ENCODE results near the gene SLC4A2.
"Not testable (repeated sequence)": the region's sequence is repeated elsewhere in the genome, so short reads cannot be mapped to it uniquely, and the experiment has no call there.

Gene SLC4A2

DNA sequence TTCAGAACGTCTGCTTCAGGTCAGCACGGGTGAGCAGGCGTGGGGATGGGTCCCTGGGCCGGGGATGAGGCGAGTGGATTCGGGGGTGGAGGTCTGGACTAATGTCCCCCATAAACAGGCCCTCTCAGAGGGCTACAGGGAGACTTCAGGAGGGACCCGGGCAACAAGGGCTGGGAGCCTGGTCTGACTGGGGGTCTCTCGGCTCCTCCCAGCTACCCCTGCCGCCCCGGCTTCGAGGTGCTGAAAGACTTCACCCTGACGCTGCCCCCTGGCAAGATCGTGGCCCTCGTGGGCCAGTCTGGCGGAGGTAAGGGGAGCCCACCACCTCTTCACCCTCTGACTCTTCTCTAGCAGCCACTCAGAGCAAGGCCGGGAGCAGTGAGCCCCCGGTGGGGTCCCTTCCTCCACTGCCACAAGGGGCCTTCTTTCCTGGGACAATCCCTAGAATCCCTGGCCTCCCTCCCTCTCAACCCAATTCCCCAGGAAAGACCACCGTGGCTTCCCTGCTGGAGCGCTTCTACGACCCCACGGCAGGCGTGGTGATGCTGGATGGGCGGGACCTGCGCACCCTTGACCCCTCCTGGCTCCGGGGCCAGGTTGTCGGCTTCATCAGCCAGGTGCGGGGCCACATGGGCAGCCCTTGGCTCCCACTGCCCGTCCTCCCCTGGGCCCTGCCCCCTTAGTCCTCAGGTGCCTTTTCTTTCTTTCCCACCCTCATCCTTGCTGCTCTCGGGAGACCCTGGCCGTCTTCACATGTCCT lies 18.6 kb upstream of the SLC4A2 start:
- TF ChIP-seq, protein P1, sequence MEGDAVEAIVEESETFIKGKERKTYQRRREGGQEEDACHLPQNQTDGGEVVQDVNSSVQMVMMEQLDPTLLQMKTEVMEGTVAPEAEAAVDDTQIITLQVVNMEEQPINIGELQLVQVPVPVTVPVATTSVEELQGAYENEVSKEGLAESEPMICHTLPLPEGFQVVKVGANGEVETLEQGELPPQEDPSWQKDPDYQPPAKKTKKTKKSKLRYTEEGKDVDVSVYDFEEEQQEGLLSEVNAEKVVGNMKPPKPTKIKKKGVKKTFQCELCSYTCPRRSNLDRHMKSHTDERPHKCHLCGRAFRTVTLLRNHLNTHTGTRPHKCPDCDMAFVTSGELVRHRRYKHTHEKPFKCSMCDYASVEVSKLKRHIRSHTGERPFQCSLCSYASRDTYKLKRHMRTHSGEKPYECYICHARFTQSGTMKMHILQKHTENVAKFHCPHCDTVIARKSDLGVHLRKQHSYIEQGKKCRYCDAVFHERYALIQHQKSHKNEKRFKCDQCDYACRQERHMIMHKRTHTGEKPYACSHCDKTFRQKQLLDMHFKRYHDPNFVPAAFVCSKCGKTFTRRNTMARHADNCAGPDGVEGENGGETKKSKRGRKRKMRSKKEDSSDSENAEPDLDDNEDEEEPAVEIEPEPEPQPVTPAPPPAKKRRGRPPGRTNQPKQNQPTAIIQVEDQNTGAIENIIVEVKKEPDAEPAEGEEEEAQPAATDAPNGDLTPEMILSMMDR (IDR thresholded peaks at IDR 0.05; ENCODE audit: low read depth, low read length): no peak
- H3K4me3 ChIP-seq (ENCODE audit: low read depth, low read length): no peak overlapping the region

DNA sequence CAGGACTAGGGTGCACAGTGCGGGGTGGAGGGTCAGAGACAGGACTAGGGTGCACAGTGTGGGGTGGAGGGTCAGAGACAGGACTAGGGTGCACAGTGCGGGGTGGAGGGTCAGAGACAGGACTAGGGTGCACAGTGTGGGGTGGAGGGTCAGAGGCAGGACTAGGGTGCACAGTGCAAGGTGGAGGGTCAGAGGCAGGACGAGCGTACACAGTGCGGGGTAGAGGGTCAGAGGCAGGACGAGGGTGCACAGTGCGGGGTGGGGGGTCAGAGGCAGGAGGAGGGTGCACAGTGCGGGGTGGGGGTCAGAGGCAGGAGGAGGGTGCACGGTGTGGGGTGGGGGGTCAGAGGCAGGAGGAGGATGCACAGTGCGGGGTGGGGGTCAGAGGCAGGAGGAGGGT lies 15.9 kb upstream of the SLC4A2 start:
- not testable (repeated sequence) for H3K4me3 ChIP-seq (ENCODE audit: low read depth, low read length)

GRCh38 chr7:151043959-151044358 lies 15.4 kb upstream of the SLC4A2 start:
- TF ChIP-seq, protein P1 (IDR thresholded peaks at IDR 0.05; ENCODE audit: low read depth, low read length): no peak
- H3K4me3 ChIP-seq (ENCODE audit: low read depth, low read length): no peak overlapping the region

DNA sequence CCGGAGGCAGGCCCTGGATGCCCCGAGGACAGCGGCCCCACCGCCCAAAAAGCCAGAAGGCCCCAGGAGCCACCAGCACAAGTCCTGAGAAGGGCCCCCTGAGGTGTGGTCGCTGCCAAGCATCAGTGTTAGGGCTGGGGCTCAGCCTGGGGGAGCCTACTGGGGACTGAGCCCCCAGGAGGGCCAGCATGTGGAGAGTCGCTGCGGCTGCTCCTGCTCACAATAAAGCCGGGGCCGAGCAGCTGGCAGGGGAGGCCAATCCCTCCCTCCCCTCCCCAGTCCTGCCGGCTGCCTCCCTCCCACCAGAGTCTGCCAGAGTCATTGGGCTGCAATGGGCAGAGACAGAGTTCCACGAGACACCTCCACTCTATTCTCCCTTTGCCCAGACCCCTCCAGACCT lies 14.1 kb upstream of the SLC4A2 start:
- H3K4me3 ChIP-seq (ENCODE audit: low read depth, low read length): no peak overlapping the region
- TF ChIP-seq, protein P1 (IDR thresholded peaks at IDR 0.05; ENCODE audit: low read depth, low read length): no peak

DNA sequence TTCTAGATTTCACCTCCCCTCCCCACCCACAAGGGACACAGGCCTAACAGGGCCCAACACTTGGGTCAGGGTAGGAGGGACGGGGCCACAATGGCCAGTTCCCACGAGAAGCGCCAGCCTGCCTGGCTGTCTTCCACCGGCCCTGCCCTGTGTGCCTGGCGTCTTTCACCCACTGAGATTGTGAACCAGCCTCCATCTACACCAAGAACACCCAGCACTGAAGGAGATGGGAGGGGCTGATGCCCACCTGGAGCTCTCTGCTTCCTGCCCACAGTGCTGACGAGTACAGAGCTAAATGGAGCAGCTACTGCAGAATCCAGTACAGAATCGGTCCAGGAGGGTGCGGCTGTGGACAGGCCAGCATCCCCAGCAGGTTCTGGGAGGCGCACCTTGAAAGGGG lies 13.4 kb upstream of the SLC4A2 start:
- H3K4me3 ChIP-seq (ENCODE audit: low read depth, low read length): no peak overlapping the region
- TF ChIP-seq, protein P1 (IDR thresholded peaks at IDR 0.05; ENCODE audit: low read depth, low read length): no peak

DNA sequence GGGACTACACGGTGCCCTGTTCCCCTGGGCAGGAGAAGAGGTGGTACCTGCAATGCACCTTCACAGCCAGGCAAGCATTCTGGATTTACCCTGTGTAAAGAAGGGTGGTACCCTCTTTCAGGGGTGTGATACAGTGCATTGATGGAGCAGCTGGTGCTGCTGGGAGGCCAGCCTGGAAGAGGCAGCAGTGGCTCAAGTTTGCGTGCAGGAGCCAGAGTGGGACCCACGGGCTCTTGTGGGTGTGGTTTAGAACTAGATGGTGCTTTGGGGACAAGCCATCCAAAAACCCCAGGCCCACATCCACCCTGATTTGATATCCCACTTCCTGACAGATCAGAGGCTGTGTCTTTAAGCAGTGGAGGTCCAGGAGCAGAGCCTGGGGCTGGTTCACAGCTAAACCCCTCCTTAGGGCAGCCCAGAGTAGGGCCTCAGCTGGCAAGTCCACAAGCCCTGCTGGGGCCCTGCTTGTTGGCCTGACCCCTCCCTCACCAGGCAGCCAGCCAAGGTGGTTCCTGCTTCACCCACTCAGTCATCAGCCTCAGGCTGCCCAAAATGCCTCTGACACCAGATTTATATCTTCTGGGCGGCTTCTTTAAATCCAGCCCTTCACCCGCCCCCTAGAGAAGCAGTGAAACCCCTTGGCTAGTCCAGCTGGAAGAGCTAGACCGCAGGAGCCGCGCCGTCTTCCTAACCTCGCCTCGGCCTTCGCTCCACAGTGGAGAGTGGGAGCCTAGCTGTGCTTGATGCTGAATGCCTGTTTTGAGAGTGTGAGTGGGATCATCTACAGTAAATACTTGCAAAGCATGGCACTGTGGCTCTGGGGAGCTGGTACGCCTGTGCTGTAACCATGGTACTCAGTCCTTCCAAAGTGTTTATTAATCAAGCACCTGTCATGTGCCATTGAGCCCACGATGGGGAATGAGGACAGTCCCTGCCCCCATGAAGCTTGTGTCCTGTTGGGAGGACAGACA lies 12.5 kb upstream of the SLC4A2 start:
- TF ChIP-seq, protein P1 (IDR thresholded peaks at IDR 0.05; ENCODE audit: low read depth, low read length): no peak
- no peak overlapping the region for H3K4me3 ChIP-seq (ENCODE audit: low read depth, low read length)

GRCh38 chr7:151047976-151048815 lies 11.2 kb upstream of the SLC4A2 start, which contains the start of gene ASIC3:
Gene ASIC3, plus strand, starts transcription at chr7:151048531. Its CDS starts 355 bp downstream, at chr7:151048886.
- TF ChIP-seq, protein P1 (IDR thresholded peaks at IDR 0.05; ENCODE audit: low read depth, low read length): no peak
- no peak within 1 kb of the TSS for H3K4me3 ChIP-seq (ENCODE audit: low read depth, low read length)
